IMR-90 (cell line): Measurements from ENCODE around the gene KIR3DL3. TPM values are rescaled to one million over a fixed set of nuclear protein-coding genes. Genes with fewer than 3 reads are reported as not detected.
"Not testable (repeated sequence)": the region's sequence is repeated elsewhere in the genome, so short reads cannot be mapped to it uniquely, and the experiment has no call there.

Experiments
- ATAC-seq: fragments of 200-7000 bp; cut with Tn5 transposase; 2 replicates; pipeline ENCODE4 v1.9.1; 2020; ENCODE audit warnings: low read depth, mild to moderate bottlenecking, moderate library complexity
- BruUV-seq: library from RNA; stranded (reverse); fragments of 400-500 nt; replicated peaks from 2 replicates; lab custom pipeline; 2021; lab: Mats Ljungman, UMichigan
- CTCF ChIA-PET: fragments of 300-600 bp; formaldehyde crosslinking; extraction: SDS; loops from one replicate; lab custom pipeline; 2021; ENCODE audit warnings: antibody characterized with exemption; lab: Yijun Ruan, JAX
- POLR2A ChIA-PET: fragments of 300-600 bp; sonication (Branson Sonifier 250); formaldehyde crosslinking; loops from one replicate; lab custom pipeline; 2022; ENCODE audit warnings: antibody characterized with exemption; ENCODE audit not compliant: unreplicated experiment; lab: Charles Lee
- DNase-seq: peaks from one replicate; pipeline ENCODE4 v3.0.0; 2013
- H2AFZ ChIP-seq: replicated peaks from 2 replicates; pipeline ENCODE3; 2013; ENCODE audit warnings: low read length, mild to moderate bottlenecking; ENCODE audit not compliant: poor library complexity
- H2AK5ac ChIP-seq: 2 replicates; pipeline ENCODE4 v1.6.1; 2013; ENCODE audit warnings: low read depth, low read length, inconsistent platforms
- H2AK9ac ChIP-seq: replicated peaks from 2 replicates; pipeline ENCODE3; 2013; ENCODE audit warnings: mild to moderate bottlenecking, low read depth, low read length, moderate library complexity; ENCODE audit not compliant: poor library complexity
- H2BK120ac ChIP-seq: 2 replicates; pipeline ENCODE4 v1.6.1; 2013; ENCODE audit warnings: low read depth, low read length, inconsistent platforms
- H2BK15ac ChIP-seq: 3 replicates; pipeline ENCODE4 v1.6.1; 2013; ENCODE audit warnings: low read depth, low read length, inconsistent platforms
- H2BK20ac ChIP-seq: 2 replicates; pipeline ENCODE4 v1.6.1; 2013; ENCODE audit warnings: low read depth, mild to moderate bottlenecking, inconsistent platforms, low read length, moderate library complexity
- H2BK5ac ChIP-seq: 2 replicates; pipeline ENCODE4 v1.6.1; 2013; ENCODE audit warnings: mild to moderate bottlenecking, low read depth, low read length, inconsistent platforms; ENCODE audit not compliant: poor library complexity, severe bottlenecking
- H3K14ac ChIP-seq: replicated peaks from 2 replicates; pipeline ENCODE4 v1.6.1; 2013; ENCODE audit warnings: low read depth, low read length, inconsistent platforms
- H3K18ac ChIP-seq: 2 replicates; pipeline ENCODE4 v1.6.1; 2013; ENCODE audit warnings: low read depth, low read length, control low read depth
- H3K23ac ChIP-seq: 2 replicates; pipeline ENCODE4 v1.6.1; 2013; ENCODE audit warnings: low read depth, low read length, inconsistent platforms
- H3K27ac ChIP-seq: 2 replicates; pipeline ENCODE4 v1.5.1; 2013; ENCODE audit warnings: mild to moderate bottlenecking, control low read depth, low read length; ENCODE audit not compliant: insufficient read depth
- H3K27me3 ChIP-seq: 2 replicates; pipeline ENCODE4 v1.6.1; 2013; ENCODE audit warnings: low read length; ENCODE audit not compliant: control insufficient read depth, insufficient read depth
- H3K36me3 ChIP-seq: 2 replicates; pipeline ENCODE4 v1.6.1; 2013; ENCODE audit warnings: low read length, mixed read lengths; ENCODE audit not compliant: control insufficient read depth, insufficient read depth
- H3K4ac ChIP-seq: 2 replicates; pipeline ENCODE4 v1.6.1; 2013; ENCODE audit warnings: low read depth, low read length, inconsistent platforms
- H3K4me1 ChIP-seq: 2 replicates; pipeline ENCODE4 v1.6.1; 2013; ENCODE audit warnings: low read length, mixed read lengths; ENCODE audit not compliant: control insufficient read depth, insufficient read depth
- H3K4me2 ChIP-seq: 2 replicates; pipeline ENCODE4 v1.6.1; 2013; ENCODE audit warnings: low read depth, mild to moderate bottlenecking, control low read depth, low read length, moderate library complexity
- H3K4me3 ChIP-seq: 2 replicates; pipeline ENCODE4 v1.5.1; 2013; ENCODE audit warnings: low read depth, mild to moderate bottlenecking, control low read depth, low read length, moderate library complexity; ENCODE audit not compliant: insufficient read depth
- H3K56ac ChIP-seq: 2 replicates; pipeline ENCODE4 v1.6.1; 2013; ENCODE audit warnings: low read length, inconsistent platforms; ENCODE audit not compliant: insufficient read depth; ENCODE audit errors: extremely low read depth
- H3K79me1 ChIP-seq, 2 experiments: 2 replicates each; pipeline ENCODE4 v1.6.1; 2013; ENCODE audit warnings: low read length in 2 of 2, inconsistent platforms in 1 of 2, low read depth in 1 of 2
- H3K9ac ChIP-seq: 2 replicates; pipeline ENCODE4 v1.6.1; 2013; ENCODE audit warnings: low read depth, low read length, control low read depth
- H3K9me1 ChIP-seq: 2 replicates; pipeline ENCODE4 v1.6.1; 2013; ENCODE audit warnings: low read length, inconsistent platforms; ENCODE audit not compliant: insufficient read depth
- H3K9me3 ChIP-seq: 2 replicates; pipeline ENCODE4 v1.6.1; 2013; ENCODE audit warnings: low read length; ENCODE audit not compliant: control insufficient read depth, insufficient read depth
- H4K20me1 ChIP-seq: 2 replicates; pipeline ENCODE4 v1.6.1; 2013; ENCODE audit warnings: low read length, inconsistent platforms; ENCODE audit not compliant: insufficient read depth
- H4K5ac ChIP-seq: 2 replicates; pipeline ENCODE4 v1.6.1; 2013; ENCODE audit warnings: mild to moderate bottlenecking, low read depth, low read length, control low read depth
- H4K8ac ChIP-seq, 2 experiments: 2 replicates each; pipeline ENCODE4 v1.6.1; 2013; ENCODE audit warnings: low read depth in 2 of 2, low read length in 2 of 2, control low read depth in 1 of 2, inconsistent platforms in 1 of 2
- H4K91ac ChIP-seq: 2 replicates; pipeline ENCODE4 v1.6.1; 2013; ENCODE audit warnings: low read depth, low read length, inconsistent platforms; ENCODE audit not compliant: insufficient read depth
- WGBS, 2 experiments: methylation state at CpG; one replicate each; pipeline versions ENCODE4 v1.1.5 to v1.1.7; 2013; ENCODE audit warnings: missing lambda C conversion rate in 2 of 2; ENCODE audit not compliant: insufficient read length in 1 of 2; ENCODE audit errors: extremely low coverage in 2 of 2; 5-methylcytosine and 5-hydroxymethylcytosine counted together
- dilution Hi-C: fragments of 300-500 bp; cut with HindIII; formaldehyde crosslinking; loops from one replicate; pipeline ENCODE4 v1.14.3; 2018; ENCODE audit warnings: low sequenced_read_pairs; ENCODE audit not compliant: unreplicated experiment
- in situ Hi-C: fragments of 300-500 bp; cut with MboI; formaldehyde crosslinking; loops from 3 replicates; pipeline ENCODE4 v1.14.3; 2019; ENCODE audit warnings: low sequenced_read_pairs, inconsistent platforms, mixed read lengths
- intact Hi-C: fragments of 100-400 bp; cut with micrococcal nuclease; formaldehyde crosslinking; loops from 2 replicates; pipeline ENCODE4 v1.10.0; 2022
- polyA plus RNA-seq, 3 experiments: library from polyadenylated mRNA; depleted of rRNA; stranded (reverse); fragments of >200 nt; gene quantifications; 2 replicates each; pipeline ENCODE4 v1.2.3, GENCODE V29; 2012; ENCODE audit warnings: low replicate concordance in 1 of 3
- total RNA-seq: library from RNA; depleted of rRNA; stranded (reverse); fragments of >200 nt; gene quantifications from 2 replicates; pipeline ENCODE4 v1.2.3, GENCODE V29; 2012

KIR3DL3 gene
- total and polyA plus RNA-seq, 2 of the 4 experiments (the other 2 are of a cell fraction) = not detected

GRCh38 chr19:54775095-54775815 lies 51.0 kb downstream of the KIR3DL3 start:
- H3K56ac ChIP-seq, H3K4ac ChIP-seq, H3K27ac ChIP-seq, H3K4me2 ChIP-seq, ATAC-seq, H2BK15ac ChIP-seq, H2BK20ac ChIP-seq, H3K14ac ChIP-seq, H3K9me3 ChIP-seq, H2AFZ ChIP-seq, dilution Hi-C loops, H3K18ac ChIP-seq, DNase-seq, H3K9me1 ChIP-seq, BruUV-seq, H2AK9ac ChIP-seq, H4K5ac ChIP-seq, POLR2A ChIA-PET, H2BK120ac ChIP-seq, CTCF ChIA-PET, H2AK5ac ChIP-seq, H2BK5ac ChIP-seq, H3K4me3 ChIP-seq, in situ Hi-C loops, H4K91ac ChIP-seq, H3K36me3 ChIP-seq, H3K23ac ChIP-seq, H3K27me3 ChIP-seq, H3K9ac ChIP-seq, H3K79me1 ChIP-seq, H3K4me1 ChIP-seq, intact Hi-C loops, H4K8ac ChIP-seq, H4K20me1 ChIP-seq: not testable (repeated sequence)
- no CpG with 5 or more reads among the region's 12 CpGs for WGBS, 2 experiments

GRCh38 chr19:54775830-54776229 lies 51.6 kb downstream of the KIR3DL3 start:
- H3K4me1 ChIP-seq, H3K9me1 ChIP-seq, H3K27me3 ChIP-seq, H3K18ac ChIP-seq, H4K20me1 ChIP-seq, H2BK5ac ChIP-seq, dilution Hi-C loops, H3K4me2 ChIP-seq, H3K27ac ChIP-seq, BruUV-seq, H3K9ac ChIP-seq, H3K4me3 ChIP-seq, ATAC-seq, intact Hi-C loops, H2BK15ac ChIP-seq, H3K79me1 ChIP-seq, POLR2A ChIA-PET, H4K91ac ChIP-seq, H3K56ac ChIP-seq, H3K9me3 ChIP-seq, in situ Hi-C loops, H2AFZ ChIP-seq, H2BK20ac ChIP-seq, H3K36me3 ChIP-seq, H3K4ac ChIP-seq, H4K5ac ChIP-seq, H3K14ac ChIP-seq, H2AK9ac ChIP-seq, CTCF ChIA-PET, DNase-seq, H2BK120ac ChIP-seq, H4K8ac ChIP-seq, H3K23ac ChIP-seq, H2AK5ac ChIP-seq: not testable (repeated sequence)
- whole genome bisulfite sequencing, 2 experiments = no CpG with 5 or more reads among the region's 8 CpGs
